Prostate gland (tissue), 2 donors: Measurements from ENCODE around the gene DOCK11. TPM values are rescaled to one million over a fixed set of nuclear protein-coding genes. Genes with fewer than 3 reads are reported as not detected.

Source experiments
- DNase-seq: peaks from one replicate; pipeline ENCODE4 v3.0.0-alpha.2; 2019; ENCODE audit warnings: low spot score
- H3K27ac ChIP-seq, 2 donors: fragments of 200-600 bp; sonication (generic); 2 replicates each; pipeline ENCODE4 v1.5.1; 2017 to 2019
- H3K27me3 ChIP-seq: fragments of 200-600 bp; sonication (generic); replicated peaks from 2 replicates; pipeline ENCODE4 v1.5.1; 2019; ENCODE audit not compliant: insufficient read depth
- H3K36me3 ChIP-seq, 2 donors: fragments of 200-600 bp; sonication (generic); 1 replicate in 1 of 2; 2 replicates in 1 of 2; pipeline versions ENCODE4 v1.5.1 to v1.8.1; 2017 to 2019
- H3K4me1 ChIP-seq: fragments of 200-600 bp; sonication (generic); replicated peaks from 2 replicates; pipeline ENCODE4 v1.5.1; 2019
- H3K4me3 ChIP-seq, 2 donors: fragments of 200-600 bp; sonication (generic); 2 replicates each; pipeline ENCODE4 v1.5.1; 2017 to 2019
- H3K9me3 ChIP-seq: fragments of 200-600 bp; sonication (generic); 2 replicates; pipeline ENCODE4 v1.5.1; 2017
- CTCF ChIP-seq, 4 experiments: fragments of 200-600 bp in 2 of 4; fragments of 450-650 bp in 2 of 4; sonication (generic) in 2 of 4; IDR thresholded peaks; 1 replicate in 3 of 4; 2 replicates in 1 of 4; pipeline ENCODE4 v1.5.1; 2016 to 2019; ENCODE audit warnings: antibody characterized with exemption in 4 of 4, mild to moderate bottlenecking in 2 of 4, moderate library complexity in 2 of 4
- POLR2A ChIP-seq: fragments of 450-650 bp; IDR thresholded peaks from one replicate; pipeline ENCODE4 v1.6.1; 2016; ENCODE audit warnings: antibody characterized with exemption, mild to moderate bottlenecking
- POLR2AphosphoS5 ChIP-seq: sonication (generic); formaldehyde crosslinking; IDR thresholded peaks from one replicate; pipeline ENCODE4 v1.6.1; 2017; ENCODE audit warnings: antibody characterized with exemption
- WGBS: methylation state at CpG from one replicate; pipeline ENCODE4 v1.1.5; 2018; 5-methylcytosine and 5-hydroxymethylcytosine counted together
- intact Hi-C: fragments of 100-400 bp; cut with DNase I; formaldehyde crosslinking; loops from one replicate; pipeline ENCODE4 v1.14.2; 2022
- total RNA-seq, 2 donors: library from RNA; depleted of rRNA; stranded (reverse); fragments of >200 nt; gene quantifications; one replicate each; pipeline ENCODE4 v1.1.0, GENCODE V29; 2016

DOCK11 gene
- total RNA-seq, 2 donors from 2014 or later, result 2.6 to 4.7 TPM

- 60% methylated on average over 4 of the region's 4 CpGs for WGBS
- no peak for DNase-seq
- no peaks in the 10 kb centered on the region for H3K4me1 ChIP-seq
These were observed 28.3 kb downstream of the DOCK11 start for GRCh38 chrX:118523920-118524319.

GRCh38 chrX:118524344-118524743, 28.7 kb downstream of the DOCK11 start:
- no peaks in the 10 kb centered on the region for H3K36me3 ChIP-seq
- no peaks in the 10 kb centered on the region for H3K9me3 ChIP-seq
- TF ChIP-seq CTCF (IDR thresholded peaks at IDR 0.05), result no peak
- TF ChIP-seq POLR2A, result no peak
- no peak for TF ChIP-seq POLR2AphosphoS5
- no peak overlapping the region for H3K27ac ChIP-seq
- no peak for DNase-seq
- 60% methylated on average over 3 of the region's 3 CpGs for WGBS
- H3K4me1 ChIP-seq, result no peaks in the 10 kb centered on the region
- intact Hi-C loops, result no loop called here
- no peaks in the 10 kb centered on the region for H3K27me3 ChIP-seq
- no peak overlapping the region for H3K4me3 ChIP-seq

More at GRCh38 chrX:118523920-118524319, 28.3 kb downstream of the DOCK11 start:
- no peaks in the 10 kb centered on the region for H3K36me3 ChIP-seq
- TF ChIP-seq POLR2A, result no peak
- no peak for TF ChIP-seq CTCF (IDR thresholded peaks at IDR 0.05)
- H3K27me3 ChIP-seq, result no peaks in the 10 kb centered on the region
- intact Hi-C loops, result no loop called here
- H3K27ac ChIP-seq, result no peak overlapping the region
- H3K4me3 ChIP-seq, result no peak overlapping the region
- no peaks in the 10 kb centered on the region for H3K9me3 ChIP-seq

- Histone ChIP-seq H3K4me1 (no peaks in the 10 kb centered on the region), H3K9me3 (no peaks in the 10 kb centered on the region), H3K27ac (no peak overlapping the region), H3K27me3 (no peaks in the 10 kb centered on the region), H3K36me3 (no peaks in the 10 kb centered on the region), H3K4me3 (no peak overlapping the region)
- intact Hi-C loops, result no loop called here
- 85% methylated on average over 4 of the region's 4 CpGs for WGBS
- TF ChIP-seq CTCF (IDR thresholded peaks at IDR 0.05) (no peak), POLR2A (no peak), POLR2AphosphoS5 (no peak)
- DNase-seq, result no peak
These were observed 29.6 kb downstream of the DOCK11 start for GRCh38 chrX:118525174-118525730.

- intact Hi-C loops, result no loop called here
- no peaks in the 10 kb centered on the region for H3K4me1 ChIP-seq
- H3K4me3 ChIP-seq, result no peak overlapping the region
- 52% methylated on average over 4 of the region's 4 CpGs for WGBS
- TF ChIP-seq POLR2A (no peak), POLR2AphosphoS5 (no peak), CTCF (IDR thresholded peaks at IDR 0.05) (no peak)
- no peaks in the 10 kb centered on the region for H3K9me3 ChIP-seq
- DNase-seq, result no peak
- no peaks in the 10 kb centered on the region for H3K27me3 ChIP-seq
- H3K27ac ChIP-seq, result no peak overlapping the region
- no peaks in the 10 kb centered on the region for H3K36me3 ChIP-seq
These were observed 30.5 kb downstream of the DOCK11 start for GRCh38 chrX:118526149-118526548.

- H3K27me3 ChIP-seq, result no peaks in the 10 kb centered on the region
- intact Hi-C loops, result no loop called here
- no peak overlapping the region for H3K4me3 ChIP-seq
- no peak for DNase-seq
- no peak overlapping the region for H3K27ac ChIP-seq
- H3K4me1 ChIP-seq, result no peaks in the 10 kb centered on the region
- 80% methylated on average over 10 of the region's 10 CpGs for WGBS
- no peak for TF ChIP-seq POLR2AphosphoS5
- no peak for TF ChIP-seq POLR2A
- TF ChIP-seq CTCF (IDR thresholded peaks at IDR 0.05), result no peak
- H3K36me3 ChIP-seq, result no peaks in the 10 kb centered on the region
- H3K9me3 ChIP-seq, result no peaks in the 10 kb centered on the region
These were observed 32.6 kb downstream of the DOCK11 start for GRCh38 chrX:118528071-118528737.
